SK-N-MC (cell line): Measurements from ENCODE around the gene RARRES2.
"Not testable (repeated sequence)": the region's sequence is repeated elsewhere in the genome, so short reads cannot be mapped to it uniquely, and the experiment has no call there.

Source experiments
- EZH2 ChIP-seq: fragments of 200-600 bp; sonication (generic); IDR thresholded peaks from one replicate; pipeline ENCODE4 v1.6.1; 2017; ENCODE audit warnings: antibody characterized with exemption
- FOXP2 ChIP-seq: optimal IDR thresholded peaks from 2 replicates; pipeline ENCODE3; 2011; ENCODE audit warnings: mild to moderate bottlenecking, moderate library complexity; ENCODE audit not compliant: insufficient read depth; ENCODE audit errors: extremely low read length, control extremely low read depth
- POLR2AphosphoS5 ChIP-seq: IDR thresholded peaks from 2 replicates; pipeline ENCODE4 v1.6.1; 2012; ENCODE audit warnings: mild to moderate bottlenecking, low read depth, low read length, borderline replicate concordance

- not testable (repeated sequence) for TF ChIP-seq POLR2AphosphoS5, EZH2, FOXP2
Measured at GRCh38 chr7:150306377-150306776, 35.1 kb downstream of the RARRES2 start.
